Uterus (tissue), 4 donors: Measurements from ENCODE around the gene KDELR3. TPM values are rescaled to one million over a fixed set of nuclear protein-coding genes. Genes with fewer than 3 reads are reported as not detected.

Experiments used
- DNase-seq, 2 donors: peaks; one replicate each; pipeline ENCODE4 v3.0.0-alpha.2; 2019 to 2020
- H3K27ac ChIP-seq, 2 donors: fragments of 200-600 bp; sonication (generic); 1 replicate in 1 of 2; 2 replicates in 1 of 2; pipeline ENCODE4 v1.5.1; 2016 to 2018
- H3K27me3 ChIP-seq, 2 donors: fragments of 200-600 bp; sonication (generic); one replicate each; pipeline ENCODE4 v1.5.1; 2018 to 2019; ENCODE audit warnings: control low read depth in 1 of 2
- H3K36me3 ChIP-seq, 2 donors: fragments of 200-600 bp; sonication (generic); one replicate each; pipeline ENCODE4 v1.5.1; 2019; ENCODE audit warnings: control low read depth in 1 of 2
- H3K4me1 ChIP-seq, 2 donors: fragments of 200-600 bp; sonication (generic); one replicate each; pipeline ENCODE4 v1.5.1; 2018 to 2019; ENCODE audit warnings: control low read depth in 1 of 2
- H3K4me3 ChIP-seq, 2 donors: fragments of 200-600 bp; sonication (generic); 1 replicate in 1 of 2; 2 replicates in 1 of 2; pipeline ENCODE4 v1.5.1; 2018 to 2019; ENCODE audit warnings: mild to moderate bottlenecking in 1 of 2
- H3K9me3 ChIP-seq, 2 donors: fragments of 200-600 bp; sonication (generic); one replicate each; pipeline ENCODE4 v1.5.1; 2019; ENCODE audit warnings: control low read depth in 1 of 2
- CTCF ChIP-seq, 4 experiments: fragments of 200-600 bp in 2 of 4; fragments of 450-650 bp in 2 of 4; sonication (generic) in 2 of 4; IDR thresholded peaks; one replicate each; pipeline ENCODE4 v1.5.1; 2016 to 2019; ENCODE audit warnings: antibody characterized with exemption in 4 of 4, mild to moderate bottlenecking in 2 of 4, moderate library complexity in 1 of 4
- POLR2A ChIP-seq, 2 donors: fragments of 450-650 bp; IDR thresholded peaks; one replicate each; pipeline ENCODE4 v1.6.1; 2016; ENCODE audit warnings: antibody characterized with exemption in 2 of 2, mild to moderate bottlenecking in 1 of 2, moderate library complexity in 1 of 2
- intact Hi-C: fragments of 100-400 bp; cut with DNase I; formaldehyde crosslinking; loops from one replicate; pipeline ENCODE4 v1.15.1; 2023; ENCODE audit warnings: low total_unique reads
- total RNA-seq, 4 donors: library from RNA; depleted of rRNA in 3 of 4; stranded (reverse); fragments of >200 nt in 3 of 4; gene quantifications; one replicate each; pipeline versions ENCODE4 v1.1.0 to v1.2.4, GENCODE V29; 2014 to 2023
- donor health status: DM: yes; HTN: yes; CAD: no.

KDELR3 gene
- total RNA-seq, 4 donors from 2014 or later = 0.77 to 43.1 (median 4.7) TPM; not detected in 1

- intact Hi-C loops = no loop called here
- Histone ChIP-seq H3K4me3 (peak overlapping the region in 1 of 2 donors; percentile 86), H3K27ac (peak overlapping the region in 1 of 2 donors; percentile 100), H3K27me3 (no peaks in the 10 kb centered on the region), H3K9me3 (no peaks in the 10 kb centered on the region), H3K36me3 (no peaks in the 10 kb centered on the region), H3K4me1 (peaks cover 5 to 9% of the 10 kb centered on the region in 2 donors)
- TF ChIP-seq CTCF (IDR thresholded peaks at IDR 0.05) (no peak), POLR2A (IDR thresholded peaks at IDR 0.05) (no peak)
- DNase-seq = no peak
These were observed 35.1 kb downstream of the KDELR3 start for GRCh38 chr22:38503021-38503420.

- Histone ChIP-seq H3K9me3 (no peaks in the 10 kb centered on the region), H3K27ac (peak overlapping the region; percentile 99 to 100), H3K36me3 (no peaks in the 10 kb centered on the region), H3K27me3 (no peaks in the 10 kb centered on the region), H3K4me3 (peak overlapping the region; percentile 86 to 97), H3K4me1 (peaks cover 0 to 9% of the 10 kb centered on the region in 2 donors)
- DNase-seq = peak; percentile 41 to 55
- intact Hi-C loops = no loop called here
- no peak for TF ChIP-seq CTCF (IDR thresholded peaks at IDR 0.05)
- no peak for TF ChIP-seq POLR2A (IDR thresholded peaks at IDR 0.05)
These were observed 37.0 kb downstream of the KDELR3 start for GRCh38 chr22:38504731-38505540.

- Histone ChIP-seq H3K27me3 (no peaks in the 10 kb centered on the region), H3K4me1 (peaks cover 0 to 9% of the 10 kb centered on the region in 2 donors), H3K27ac (peak overlapping the region; percentile 99 to 100), H3K9me3 (no peaks in the 10 kb centered on the region), H3K4me3 (peak overlapping the region; percentile 86 to 97), H3K36me3 (no peaks in the 10 kb centered on the region)
- DNase-seq = peak; percentile 72 to 81
- no peak for TF ChIP-seq CTCF (IDR thresholded peaks at IDR 0.05)
- peak in 1 of 2 donors; percentile 59 for TF ChIP-seq POLR2A (IDR thresholded peaks at IDR 0.05)
- intact Hi-C loops = no loop called here
These were observed 37.7 kb downstream of the KDELR3 start for GRCh38 chr22:38505541-38506117.

- intact Hi-C loops = no loop called here
- peak; percentile 94 to 96 for DNase-seq
- Histone ChIP-seq H3K4me1 (peaks cover 0 to 4% of the 10 kb centered on the region in 2 donors), H3K4me3 (peak within 1 kb of the TSS; percentile 86 to 97), H3K27ac (peak within 1 kb of the TSS; percentile 99 to 100), H3K27me3 (no peaks in the 10 kb centered on the region), H3K9me3 (no peaks in the 10 kb centered on the region), H3K36me3 (no peaks in the 10 kb centered on the region)
- TF ChIP-seq CTCF (IDR thresholded peaks at IDR 0.05) = peak in 1 of 4 experiments; percentile 19
- peak; percentile 50 to 58 for TF ChIP-seq POLR2A (IDR thresholded peaks at IDR 0.05)
These were observed 38.4 kb downstream of the KDELR3 start, which contains the start of gene DDX17 for GRCh38 chr22:38506118-38506962. TSS of gene DDX17 (minus strand) at chr22:38506311.
